ELF-1 (cell line): ENCODE measurements around the gene ITGB6.

Experiments
- DNase-seq: peaks from one replicate; pipeline ENCODE4 v3.0.0-alpha.2; 2016; ENCODE audit warnings: low read depth, low spot score

Gene ITGB6

GRCh38 chr2:160052531-160052930, 147.5 kb downstream of the ITGB6 start:
- DNase-seq: no peak

GRCh38 chr2:160051371-160051800, 148.7 kb downstream of the ITGB6 start:
- no peak for DNase-seq

- DNase-seq: no peak
These were observed 149.9 kb downstream of the ITGB6 start for GRCh38 chr2:160050147-160050546.
